Tibial nerve (tissue), 3 donors: ENCODE results near the gene SCN2B.
A peak's percentile ranks its signal among the peaks of the same experiment; 100 is the strongest.

ENCODE experiments used
- POLR2A ChIP-seq, 2 donors: fragments of 450-650 bp; IDR thresholded peaks; one replicate each; pipeline ENCODE4 v1.6.1; 2017; ENCODE audit warnings: antibody characterized with exemption in 2 of 2, mild to moderate bottlenecking in 2 of 2, moderate library complexity in 2 of 2
- TF ChIP-seq, protein P1 (sequence below), 5 experiments: fragments of 200-600 bp in 3 of 5; fragments of 450-650 bp in 2 of 5; sonication (generic) in 3 of 5; IDR thresholded peaks; one replicate each; pipeline ENCODE4 v1.5.1; 2016 to 2019; ENCODE audit warnings: antibody characterized with exemption in 5 of 5, mild to moderate bottlenecking in 3 of 5, moderate library complexity in 2 of 5

DNA sequence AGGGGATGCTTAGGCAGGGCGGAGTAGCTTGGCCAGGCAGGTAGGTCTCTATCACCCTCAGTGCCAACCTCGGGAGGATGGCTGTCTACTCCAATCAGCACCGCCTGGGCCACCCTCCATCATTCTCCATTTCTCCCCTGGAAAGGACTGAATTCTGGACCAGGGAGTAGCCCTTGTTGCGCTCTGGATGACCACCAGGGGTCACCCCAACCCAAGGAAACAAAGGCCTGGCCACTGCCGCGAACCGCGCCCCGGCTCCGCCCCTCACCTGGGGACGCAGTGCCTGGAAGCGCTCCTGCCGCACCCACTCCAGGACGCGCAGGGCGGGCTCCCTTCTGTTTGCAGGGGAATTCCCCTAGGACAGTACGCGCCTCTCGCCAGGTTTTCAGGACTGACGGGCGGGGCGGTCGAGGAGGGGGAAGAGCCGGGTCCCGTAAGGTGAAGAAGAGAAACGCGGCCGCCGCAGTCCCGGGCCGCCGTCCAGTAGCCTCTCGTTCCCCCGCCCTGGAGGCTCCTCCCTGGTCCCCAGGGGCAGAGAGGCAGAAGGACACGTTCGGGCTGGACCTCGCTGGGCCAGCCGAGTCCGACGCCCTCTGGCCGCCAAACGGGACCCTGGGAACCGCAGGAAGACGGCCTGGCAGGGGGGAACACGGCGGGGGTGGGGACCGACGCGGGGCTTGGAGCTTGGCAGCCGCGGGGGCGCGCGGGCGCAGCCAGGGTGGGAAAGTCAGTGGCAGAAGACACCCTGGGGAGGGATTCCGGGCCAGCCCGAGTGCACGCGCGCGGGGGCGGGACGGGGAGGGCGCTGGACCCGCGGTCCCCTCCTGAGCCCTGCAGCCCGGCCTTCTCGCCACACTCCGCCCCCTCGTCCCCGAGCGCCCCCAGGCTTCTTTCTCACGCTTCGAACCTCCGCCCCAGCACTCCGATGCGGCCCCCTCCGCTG lies 30.9 kb downstream of the SCN2B start:
- no peak for TF ChIP-seq POLR2A (IDR thresholded peaks at IDR 0.05)
- TF ChIP-seq, protein P1, sequence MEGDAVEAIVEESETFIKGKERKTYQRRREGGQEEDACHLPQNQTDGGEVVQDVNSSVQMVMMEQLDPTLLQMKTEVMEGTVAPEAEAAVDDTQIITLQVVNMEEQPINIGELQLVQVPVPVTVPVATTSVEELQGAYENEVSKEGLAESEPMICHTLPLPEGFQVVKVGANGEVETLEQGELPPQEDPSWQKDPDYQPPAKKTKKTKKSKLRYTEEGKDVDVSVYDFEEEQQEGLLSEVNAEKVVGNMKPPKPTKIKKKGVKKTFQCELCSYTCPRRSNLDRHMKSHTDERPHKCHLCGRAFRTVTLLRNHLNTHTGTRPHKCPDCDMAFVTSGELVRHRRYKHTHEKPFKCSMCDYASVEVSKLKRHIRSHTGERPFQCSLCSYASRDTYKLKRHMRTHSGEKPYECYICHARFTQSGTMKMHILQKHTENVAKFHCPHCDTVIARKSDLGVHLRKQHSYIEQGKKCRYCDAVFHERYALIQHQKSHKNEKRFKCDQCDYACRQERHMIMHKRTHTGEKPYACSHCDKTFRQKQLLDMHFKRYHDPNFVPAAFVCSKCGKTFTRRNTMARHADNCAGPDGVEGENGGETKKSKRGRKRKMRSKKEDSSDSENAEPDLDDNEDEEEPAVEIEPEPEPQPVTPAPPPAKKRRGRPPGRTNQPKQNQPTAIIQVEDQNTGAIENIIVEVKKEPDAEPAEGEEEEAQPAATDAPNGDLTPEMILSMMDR (IDR thresholded peaks at IDR 0.05), result peak; percentile 83 to 98 (median 86)
